Mesendoderm (in vitro differentiated cells): ENCODE data around the gene GTF2IRD1.
"Not testable (repeated sequence)": the region's sequence is repeated elsewhere in the genome, so short reads cannot be mapped to it uniquely, and the experiment has no call there.

Source experiments
- DNase-seq: peaks from one replicate; pipeline ENCODE4 v3.0.0; 2013
- H2AK5ac ChIP-seq: 2 replicates; pipeline ENCODE4 v1.6.1; 2013; ENCODE audit warnings: low read length, inconsistent platforms
- H2BK120ac ChIP-seq: 2 replicates; pipeline ENCODE4 v1.6.1; 2013; ENCODE audit warnings: low read depth, mild to moderate bottlenecking, low read length, moderate library complexity, mixed read lengths
- H2BK15ac ChIP-seq: replicated peaks from 2 replicates; pipeline ENCODE4 v1.6.1; 2013; ENCODE audit warnings: low read depth, mild to moderate bottlenecking, moderate library complexity
- H2BK5ac ChIP-seq: 2 replicates; pipeline ENCODE4 v1.6.1; 2013; ENCODE audit warnings: low read length, inconsistent platforms
- H3K18ac ChIP-seq: 2 replicates; pipeline ENCODE4 v1.6.1; 2013; ENCODE audit warnings: mild to moderate bottlenecking, low read length, mixed read lengths
- H3K23ac ChIP-seq: one replicate; pipeline ENCODE4 v1.6.1; 2013; ENCODE audit warnings: low read length
- H3K27ac ChIP-seq: 2 replicates; pipeline ENCODE4 v1.5.1; 2013; ENCODE audit warnings: low read depth, mild to moderate bottlenecking, inconsistent platforms, low read length, moderate library complexity
- H3K27me3 ChIP-seq: 2 replicates; pipeline ENCODE4 v1.6.1; 2013; ENCODE audit warnings: low read length, control low read depth, mild to moderate bottlenecking, inconsistent platforms; ENCODE audit not compliant: insufficient read depth, poor library complexity
- H3K36me3 ChIP-seq: 2 replicates; pipeline ENCODE4 v1.6.1; 2013; ENCODE audit warnings: low read length, inconsistent platforms; ENCODE audit not compliant: control insufficient read depth, insufficient read depth
- H3K4ac ChIP-seq: one replicate; pipeline ENCODE4 v1.6.1; 2013; ENCODE audit warnings: low read depth, mild to moderate bottlenecking, low read length, moderate library complexity
- H3K4me1 ChIP-seq: 2 replicates; pipeline ENCODE4 v1.6.1; 2013; ENCODE audit warnings: low read depth, low read length, inconsistent platforms; ENCODE audit not compliant: control insufficient read depth
- H3K4me2 ChIP-seq: 2 replicates; pipeline ENCODE4 v1.6.1; 2013; ENCODE audit warnings: low read length
- H3K4me3 ChIP-seq: 2 replicates; pipeline ENCODE4 v1.5.1; 2013; ENCODE audit warnings: mild to moderate bottlenecking, low read length
- H3K56ac ChIP-seq: one replicate; pipeline ENCODE4 v1.6.1; 2013; ENCODE audit warnings: low read length
- H3K79me1 ChIP-seq: 2 replicates; pipeline ENCODE4 v1.6.1; 2013; ENCODE audit warnings: low read length, inconsistent platforms
- H3K79me2 ChIP-seq: 2 replicates; pipeline ENCODE4 v1.6.1; 2013; ENCODE audit warnings: mild to moderate bottlenecking, low read length; ENCODE audit not compliant: control insufficient read depth, insufficient read depth
- H3K9ac ChIP-seq: 2 replicates; pipeline ENCODE4 v1.6.1; 2013; ENCODE audit warnings: low read length, inconsistent platforms
- H4K5ac ChIP-seq: one replicate; pipeline ENCODE4 v1.6.1; 2013; ENCODE audit warnings: low read length
- H4K8ac ChIP-seq: one replicate; pipeline ENCODE4 v1.6.1; 2013; ENCODE audit warnings: low read depth, mild to moderate bottlenecking, control low read depth, low read length, moderate library complexity
- WGBS: extraction: QIAGEN DNeasy Blood & Tissue Kit; methylation state at CpG from one replicate; pipeline ENCODE4 v1.1.7; 2013; ENCODE audit warnings: low lambda C conversion rate, missing lambda C conversion rate; ENCODE audit not compliant: insufficient coverage; ENCODE audit errors: extremely low coverage; 5-methylcytosine and 5-hydroxymethylcytosine counted together

Gene GTF2IRD1

DNA sequence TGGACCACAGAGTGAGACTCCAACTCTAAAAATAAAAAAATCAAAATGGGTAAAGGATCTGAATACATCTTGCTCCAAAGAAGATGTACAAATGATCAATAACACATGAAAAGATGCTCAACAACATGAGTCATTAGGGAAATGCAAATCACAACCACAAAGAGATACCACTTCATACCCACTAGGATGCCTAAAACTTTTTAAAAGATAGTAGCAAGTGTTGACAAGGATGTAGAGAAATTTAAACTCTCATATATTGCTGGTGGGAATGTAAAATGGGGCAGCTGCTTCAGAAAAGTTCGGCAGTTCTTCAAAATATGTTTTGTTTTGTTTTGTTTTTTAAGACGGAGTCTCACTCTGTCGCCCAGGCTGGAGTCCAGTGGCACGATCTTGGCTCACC is 45.7 kb upstream of the GTF2IRD1 start:
- H4K5ac ChIP-seq = no peak overlapping the region
- no peak overlapping the region for H3K23ac ChIP-seq
- no peak overlapping the region for H2BK5ac ChIP-seq
- H3K9ac ChIP-seq = no peak overlapping the region
- H3K27ac ChIP-seq = no peak overlapping the region
- no peak overlapping the region for H3K56ac ChIP-seq
- H3K18ac ChIP-seq = no peak overlapping the region
- H3K4ac ChIP-seq = no peak overlapping the region
- H3K4me1 ChIP-seq = no peaks in the 10 kb centered on the region
- no peak overlapping the region for H2BK15ac ChIP-seq
- H3K36me3 ChIP-seq = no peaks in the 10 kb centered on the region
- no peak overlapping the region for H2AK5ac ChIP-seq
- H3K79me2 ChIP-seq = no peaks in the 10 kb centered on the region
- H2BK120ac ChIP-seq = no peak overlapping the region
- no peak overlapping the region for H4K8ac ChIP-seq
- no peak for DNase-seq
- no CpG with 5 or more reads among the region's 4 CpGs for WGBS
- no peak overlapping the region for H3K4me3 ChIP-seq
- H3K79me1 ChIP-seq = no peaks in the 10 kb centered on the region
- H3K27me3 ChIP-seq = no peaks in the 10 kb centered on the region
- no peak overlapping the region for H3K4me2 ChIP-seq

DNA sequence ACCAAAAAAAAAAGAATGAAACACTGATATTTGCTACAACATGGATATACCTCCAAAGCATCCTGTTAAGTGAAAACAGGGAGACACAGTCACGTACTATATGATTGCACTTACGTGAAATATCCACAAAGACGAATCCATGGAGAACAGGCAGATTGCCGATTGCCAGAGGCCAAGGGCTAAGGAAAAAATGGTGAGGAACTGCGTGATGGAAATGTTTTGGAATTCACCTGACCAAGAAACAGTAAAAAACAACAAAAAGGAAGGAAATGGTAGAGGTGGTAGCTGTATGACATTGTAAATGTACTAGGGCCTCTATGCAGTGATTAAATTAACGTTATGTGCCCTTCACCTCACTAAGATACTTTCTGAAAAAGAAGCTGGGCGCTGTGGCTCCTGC is 44.1 kb upstream of the GTF2IRD1 start:
- no peak overlapping the region for H2BK120ac ChIP-seq
- H4K5ac ChIP-seq = no peak overlapping the region
- DNase-seq = no peak
- no peaks in the 10 kb centered on the region for H3K36me3 ChIP-seq
- no peak overlapping the region for H3K56ac ChIP-seq
- H3K9ac ChIP-seq = no peak overlapping the region
- no peaks in the 10 kb centered on the region for H3K4me1 ChIP-seq
- no peak overlapping the region for H3K27ac ChIP-seq
- no peaks in the 10 kb centered on the region for H3K79me1 ChIP-seq
- H3K4ac ChIP-seq = no peak overlapping the region
- no peak overlapping the region for H3K4me3 ChIP-seq
- no peak overlapping the region for H2BK5ac ChIP-seq
- H3K27me3 ChIP-seq = no peaks in the 10 kb centered on the region
- H4K8ac ChIP-seq = no peak overlapping the region
- H2AK5ac ChIP-seq = no peak overlapping the region
- H3K4me2 ChIP-seq = no peak overlapping the region
- no peak overlapping the region for H2BK15ac ChIP-seq
- H3K79me2 ChIP-seq = no peaks in the 10 kb centered on the region
- WGBS = no CpG with 5 or more reads among the region's 7 CpGs
- no peak overlapping the region for H3K23ac ChIP-seq
- no peak overlapping the region for H3K18ac ChIP-seq

DNA sequence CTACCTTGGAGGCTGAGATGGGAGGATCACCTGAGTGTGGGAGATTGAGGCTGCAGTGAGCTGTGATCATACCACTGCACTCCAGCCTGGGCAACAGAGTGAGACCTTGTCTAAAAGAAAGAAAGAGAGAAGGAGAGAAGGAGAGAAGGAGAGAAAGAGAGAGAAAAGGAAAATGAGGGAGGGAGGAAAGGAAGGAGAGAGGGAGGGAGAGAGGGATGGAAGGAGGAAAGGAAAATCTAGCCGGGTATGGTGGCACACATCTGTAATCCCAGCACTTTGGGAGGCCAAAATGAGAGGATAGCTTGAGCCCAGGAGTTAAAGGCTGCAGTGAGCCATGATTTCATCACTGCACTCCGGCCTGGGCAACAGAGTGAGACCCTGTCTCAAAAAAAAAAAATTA is 42.9 kb upstream of the GTF2IRD1 start:
- H3K27me3 ChIP-seq = no peaks in the 10 kb centered on the region
- no peak overlapping the region for H3K4me3 ChIP-seq
- H2AK5ac ChIP-seq = no peak overlapping the region
- no peak for DNase-seq
- no peak overlapping the region for H3K23ac ChIP-seq
- no peaks in the 10 kb centered on the region for H3K79me1 ChIP-seq
- no peak overlapping the region for H3K18ac ChIP-seq
- no peaks in the 10 kb centered on the region for H3K4me1 ChIP-seq
- H3K56ac ChIP-seq = no peak overlapping the region
- H2BK15ac ChIP-seq = no peak overlapping the region
- H2BK120ac ChIP-seq = no peak overlapping the region
- H4K5ac ChIP-seq = no peak overlapping the region
- H3K4me2 ChIP-seq = no peak overlapping the region
- no peaks in the 10 kb centered on the region for H3K36me3 ChIP-seq
- no peak overlapping the region for H3K27ac ChIP-seq
- H4K8ac ChIP-seq = no peak overlapping the region
- no CpG with 5 or more reads among the region's 2 CpGs for WGBS
- H3K79me2 ChIP-seq = no peaks in the 10 kb centered on the region
- no peak overlapping the region for H2BK5ac ChIP-seq
- H3K9ac ChIP-seq = no peak overlapping the region
- H3K4ac ChIP-seq = no peak overlapping the region

DNA sequence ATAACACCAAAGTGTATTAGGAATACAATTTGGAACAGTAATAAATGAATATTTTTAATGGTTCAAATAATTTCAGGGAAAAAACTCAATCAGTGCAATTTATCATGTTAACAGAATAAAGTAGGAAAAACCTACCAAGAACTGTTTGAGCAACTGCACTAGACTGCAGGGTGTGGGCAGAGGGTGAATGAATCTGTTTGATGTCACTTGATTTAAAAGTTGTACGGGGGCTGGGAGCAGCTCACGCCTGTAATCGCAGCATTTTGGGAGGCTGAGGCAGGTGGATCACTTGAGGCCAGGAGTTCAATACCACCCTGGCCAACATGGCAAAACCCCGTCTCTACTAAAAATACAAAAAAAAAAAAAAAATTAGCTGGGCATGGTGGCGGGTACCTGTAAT is 42.1 kb upstream of the GTF2IRD1 start:
- H3K27me3 ChIP-seq, H4K8ac ChIP-seq, H3K56ac ChIP-seq, H3K79me2 ChIP-seq, H3K4me1 ChIP-seq, H2AK5ac ChIP-seq, H3K9ac ChIP-seq, H3K4ac ChIP-seq, H3K79me1 ChIP-seq, H4K5ac ChIP-seq, DNase-seq, H3K23ac ChIP-seq, H3K36me3 ChIP-seq, H2BK120ac ChIP-seq, H3K4me2 ChIP-seq, H2BK15ac ChIP-seq, H3K4me3 ChIP-seq, H3K27ac ChIP-seq, H2BK5ac ChIP-seq, H3K18ac ChIP-seq: not testable (repeated sequence)
- no CpG with 5 or more reads among the region's 5 CpGs for WGBS

DNA sequence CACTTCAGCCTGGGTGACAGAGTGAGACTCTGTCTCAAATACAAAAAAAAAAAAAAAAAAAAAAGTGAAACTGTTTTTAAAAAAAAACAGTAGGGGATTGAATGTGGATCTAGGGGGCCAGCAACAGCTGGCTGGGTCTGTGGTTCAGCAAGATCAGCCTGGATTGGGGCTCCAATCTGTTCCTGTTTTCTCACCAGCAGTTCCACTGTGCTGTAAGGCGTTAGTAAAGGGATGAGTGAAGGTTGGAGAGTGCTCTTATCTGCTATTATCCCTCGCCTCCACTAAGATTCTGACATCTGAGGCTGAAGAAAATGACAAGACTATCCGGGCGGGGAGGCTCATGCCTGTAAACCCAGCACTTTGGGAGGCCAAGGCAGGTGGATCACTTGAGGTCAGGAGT is 41.6 kb upstream of the GTF2IRD1 start:
- H3K9ac ChIP-seq = no peak overlapping the region
- no peak for DNase-seq
- no peak overlapping the region for H2AK5ac ChIP-seq
- no peak overlapping the region for H3K18ac ChIP-seq
- H3K27me3 ChIP-seq = no peaks in the 10 kb centered on the region
- H2BK5ac ChIP-seq = no peak overlapping the region
- no peak overlapping the region for H3K4me2 ChIP-seq
- H3K4me1 ChIP-seq = no peaks in the 10 kb centered on the region
- H3K4ac ChIP-seq = no peak overlapping the region
- H3K4me3 ChIP-seq = no peak overlapping the region
- H3K23ac ChIP-seq = no peak overlapping the region
- no peak overlapping the region for H3K56ac ChIP-seq
- no CpG with 5 or more reads among the region's 4 CpGs for WGBS
- no peaks in the 10 kb centered on the region for H3K36me3 ChIP-seq
- H4K8ac ChIP-seq = no peak overlapping the region
- H3K79me1 ChIP-seq = no peaks in the 10 kb centered on the region
- no peak overlapping the region for H2BK15ac ChIP-seq
- H2BK120ac ChIP-seq = no peak overlapping the region
- no peaks in the 10 kb centered on the region for H3K79me2 ChIP-seq
- no peak overlapping the region for H4K5ac ChIP-seq
- H3K27ac ChIP-seq = no peak overlapping the region

DNA sequence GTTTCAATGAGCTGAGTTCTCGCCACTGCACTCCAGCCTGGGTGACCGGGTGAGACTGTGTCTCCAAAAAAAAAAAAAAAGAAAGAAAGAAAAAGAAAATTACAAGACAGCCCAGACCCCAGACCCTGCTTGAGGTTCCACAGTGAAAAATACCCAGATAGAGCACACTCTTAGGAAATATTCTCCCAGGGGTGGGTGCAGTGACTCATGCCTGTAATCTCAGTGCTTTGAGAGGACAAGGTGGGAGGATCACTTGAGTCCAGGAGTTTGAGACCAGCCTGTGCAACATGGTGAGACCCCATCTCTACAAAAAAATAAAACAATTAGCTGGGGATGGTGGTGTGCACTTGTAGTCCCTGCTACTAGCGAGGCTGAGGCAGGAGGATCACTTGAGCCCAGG is 41.1 kb upstream of the GTF2IRD1 start:
- H3K9ac ChIP-seq = no peak overlapping the region
- no peak overlapping the region for H3K4ac ChIP-seq
- no peak overlapping the region for H3K4me3 ChIP-seq
- H2BK5ac ChIP-seq = no peak overlapping the region
- no peak overlapping the region for H3K56ac ChIP-seq
- WGBS = no CpG with 5 or more reads among the region's 3 CpGs
- no peaks in the 10 kb centered on the region for H3K27me3 ChIP-seq
- H2BK120ac ChIP-seq = no peak overlapping the region
- H2AK5ac ChIP-seq = no peak overlapping the region
- H3K79me2 ChIP-seq = no peaks in the 10 kb centered on the region
- H3K4me2 ChIP-seq = no peak overlapping the region
- H3K4me1 ChIP-seq = no peaks in the 10 kb centered on the region
- H3K18ac ChIP-seq = no peak overlapping the region
- no peak overlapping the region for H4K8ac ChIP-seq
- H3K36me3 ChIP-seq = no peaks in the 10 kb centered on the region
- no peak overlapping the region for H2BK15ac ChIP-seq
- no peak overlapping the region for H4K5ac ChIP-seq
- no peaks in the 10 kb centered on the region for H3K79me1 ChIP-seq
- H3K23ac ChIP-seq = no peak overlapping the region
- no peak overlapping the region for H3K27ac ChIP-seq
- no peak for DNase-seq
